SK-N-SH (cell line): ENCODE results near the gene SPAG6. TPM values are rescaled to one million over a fixed set of nuclear protein-coding genes. Genes with fewer than 3 reads are reported as not detected.
"Not testable (repeated sequence)": the region's sequence is repeated elsewhere in the genome, so short reads cannot be mapped to it uniquely, and the experiment has no call there.

ENCODE experiments used
- CTCF ChIA-PET: fragments of 300-600, 350-600 bp; formaldehyde crosslinking; extraction: SDS; loops from one replicate; lab custom pipeline; 2021; lab: Yijun Ruan, JAX
- POLR2A ChIA-PET: fragments of 350-600 bp; sonication (Branson Sonifier 250); formaldehyde crosslinking; extraction: SDS; loops from one replicate; lab custom pipeline; 2020; ENCODE audit warnings: antibody characterized with exemption, inconsistent platforms; lab: Yijun Ruan, JAX
- DNase-seq: peaks from one replicate; pipeline ENCODE4 v3.0.0; 2012
- H2AFZ ChIP-seq: fragments of 200-600 bp; sonication (generic); 2 replicates; pipeline ENCODE4 v1.8.1; 2016; ENCODE audit warnings: antibody characterized with exemption, mild to moderate bottlenecking, low read depth
- H3F3A ChIP-seq: fragments of 200-600 bp; sonication (generic); replicated peaks from 2 replicates; pipeline ENCODE3; 2016; ENCODE audit warnings: antibody characterized with exemption, mild to moderate bottlenecking; ENCODE audit not compliant: insufficient read depth
- H3K27ac ChIP-seq, 2 experiments: fragments of 200-500 bp in 1 of 2; fragments of 200-600 bp in 1 of 2; sonication (Bioruptor generic) in 1 of 2; sonication (generic), shearing (Covaris generic) in 1 of 2; 2 replicates each; pipeline versions ENCODE4 v1.5.1 to v1.6.1; 2014 to 2016; ENCODE audit warnings: low read depth in 2 of 2, inconsistent platforms in 1 of 2, low read length in 1 of 2, mild to moderate bottlenecking in 1 of 2, mixed read lengths in 1 of 2
- H3K27me3 ChIP-seq: fragments of 200-600 bp; sonication (generic), shearing (Covaris generic); 2 replicates; pipeline ENCODE4 v1.6.1; 2016; ENCODE audit warnings: mixed run types; ENCODE audit not compliant: insufficient read depth
- H3K36me3 ChIP-seq, 2 experiments: fragments of 200-500 bp in 1 of 2; fragments of 200-600 bp in 1 of 2; sonication (Bioruptor generic) in 1 of 2; sonication (generic) in 1 of 2; replicated peaks in 1 of 2; 2 replicates each; pipeline versions ENCODE3 to v1.5.1; 2014 to 2016; ENCODE audit warnings: low read length in 1 of 2, mild to moderate bottlenecking in 1 of 2; ENCODE audit not compliant: insufficient read depth in 2 of 2, control insufficient read depth in 1 of 2
- H3K4me1 ChIP-seq, 2 experiments: fragments of 200-500 bp in 1 of 2; fragments of 200-600 bp in 1 of 2; sonication (Bioruptor generic) in 1 of 2; sonication (generic), shearing (Covaris generic) in 1 of 2; 2 replicates each; pipeline versions ENCODE4 v1.5.1 to v1.6.1; 2014 to 2016; ENCODE audit warnings: low read depth in 1 of 2, low read length in 1 of 2, mixed run types in 1 of 2; ENCODE audit not compliant: insufficient read depth in 2 of 2, control insufficient read depth in 1 of 2
- H3K4me2 ChIP-seq: fragments of 200-600 bp; sonication (generic), shearing (Covaris generic); 2 replicates; pipeline ENCODE4 v1.6.1; 2017; ENCODE audit warnings: mixed run types
- H3K4me3 ChIP-seq, 2 experiments: fragments of 200-500 bp in 1 of 2; fragments of 200-600 bp in 1 of 2; sonication (Bioruptor generic) in 1 of 2; sonication (generic), shearing (Covaris generic) in 1 of 2; 2 replicates each; pipeline versions ENCODE4 v1.5.1 to v1.8.1; 2014 to 2016; ENCODE audit warnings: low read depth in 2 of 2, inconsistent platforms in 1 of 2, low read length in 1 of 2, mild to moderate bottlenecking in 1 of 2, mixed read lengths in 1 of 2, moderate library complexity in 1 of 2
- H3K79me2 ChIP-seq: fragments of 200-600 bp; sonication (generic); 2 replicates; pipeline ENCODE4 v1.8.1; 2017; ENCODE audit warnings: mild to moderate bottlenecking; ENCODE audit not compliant: insufficient read depth
- H3K9ac ChIP-seq: fragments of 200-600 bp; sonication (generic); 2 replicates; pipeline ENCODE4 v1.6.1; 2017; ENCODE audit warnings: mixed run types
- H3K9me2 ChIP-seq: fragments of 200-600 bp; sonication (generic); 2 replicates; pipeline ENCODE4 v1.6.1; 2017; ENCODE audit warnings: mixed run types
- H3K9me3 ChIP-seq: fragments of 200-600 bp; sonication (generic); 2 replicates; pipeline ENCODE4 v1.6.1; 2017; ENCODE audit warnings: mixed run types, mild to moderate bottlenecking, moderate library complexity
- H4K20me1 ChIP-seq: fragments of 200-600 bp; sonication (generic); 2 replicates; pipeline ENCODE4 v1.6.1; 2017; ENCODE audit warnings: mild to moderate bottlenecking, mixed run types; ENCODE audit not compliant: insufficient read depth
- ELF1 ChIP-seq: IDR thresholded peaks from 2 replicates; pipeline ENCODE4 v1.4.0; 2012
- EP300 ChIP-seq, 2 experiments: IDR thresholded peaks; 2 replicates each; pipeline versions ENCODE4 v1.4.0 to v1.6.1; 2012; ENCODE audit warnings: borderline replicate concordance in 1 of 2, low read depth in 1 of 2, low read length in 1 of 2
- EZH2phosphoT487 ChIP-seq: fragments of 200-600 bp; sonication (generic); IDR thresholded peaks from 2 replicates; pipeline ENCODE4 v1.6.1; 2017; ENCODE audit warnings: low read depth, mixed run types, mild to moderate bottlenecking, antibody characterized with exemption, moderate library complexity, borderline replicate concordance
- FOSL2 ChIP-seq: IDR thresholded peaks from 2 replicates; pipeline ENCODE4 v1.4.0; 2012; ENCODE audit warnings: low read depth, mild to moderate bottlenecking, moderate library complexity, borderline replicate concordance
- FOXJ3 ChIP-seq: sonication (generic); formaldehyde crosslinking; IDR thresholded peaks from 2 replicates; pipeline ENCODE4 v1.5.1; 2020; ENCODE audit warnings: mild to moderate bottlenecking, missing genetic modification reagents
- FOXM1 ChIP-seq: IDR thresholded peaks from 2 replicates; pipeline ENCODE4 v1.4.0; 2012; ENCODE audit warnings: low read depth, mild to moderate bottlenecking
- GABPA ChIP-seq: IDR thresholded peaks from 2 replicates; pipeline ENCODE4 v1.4.0; 2012; ENCODE audit warnings: low read depth, mild to moderate bottlenecking
- GATA2 ChIP-seq: sonication (generic); formaldehyde crosslinking; IDR thresholded peaks from 2 replicates; pipeline ENCODE4 v1.5.0; 2020; ENCODE audit warnings: mild to moderate bottlenecking, missing genetic modification reagents
- JUND ChIP-seq: IDR thresholded peaks from 2 replicates; pipeline ENCODE4 v1.4.0; 2012
- MEF2A ChIP-seq: IDR thresholded peaks from 2 replicates; pipeline ENCODE4 v1.4.0; 2012; ENCODE audit warnings: low read depth, borderline replicate concordance
- NFIC ChIP-seq: IDR thresholded peaks from 2 replicates; pipeline ENCODE4 v1.4.0; 2012; ENCODE audit warnings: borderline replicate concordance
- NRF1 ChIP-seq: IDR thresholded peaks from 2 replicates; pipeline ENCODE4 v1.6.1; 2012; ENCODE audit warnings: low read depth, mild to moderate bottlenecking, low read length
- PBX3 ChIP-seq: IDR thresholded peaks from 2 replicates; pipeline ENCODE4; 2012
- POLR2AphosphoS5 ChIP-seq: IDR thresholded peaks from 2 replicates; pipeline ENCODE4 v1.6.1; 2012; ENCODE audit warnings: low read depth, low read length
- RAD21 ChIP-seq: IDR thresholded peaks from 2 replicates; pipeline ENCODE4 v1.6.1; 2012; ENCODE audit warnings: mild to moderate bottlenecking, low read length
- RCOR1 ChIP-seq: fragments of 150-350 bp; IDR thresholded peaks from 2 replicates; pipeline ENCODE4 v1.6.1; 2017; ENCODE audit warnings: antibody characterized with exemption, low read length
- RXRA ChIP-seq: IDR thresholded peaks from 2 replicates; pipeline ENCODE4 v1.4.0; 2012; ENCODE audit warnings: low read depth, mild to moderate bottlenecking, borderline replicate concordance
- SIN3A ChIP-seq: IDR thresholded peaks from 2 replicates; pipeline ENCODE4 v1.6.1; 2012; ENCODE audit warnings: low read depth, mild to moderate bottlenecking, low read length, moderate library complexity, borderline replicate concordance
- TAF1 ChIP-seq: IDR thresholded peaks from 2 replicates; pipeline ENCODE4 v1.6.1; 2012; ENCODE audit warnings: low read depth, mild to moderate bottlenecking, low read length, moderate library complexity, borderline replicate concordance
- USF1 ChIP-seq: IDR thresholded peaks from 2 replicates; pipeline ENCODE4 v1.4.0; 2012; ENCODE audit warnings: low read depth, borderline replicate concordance
- USF2 ChIP-seq: fragments of 150-350 bp; IDR thresholded peaks from 2 replicates; pipeline ENCODE4 v1.6.1; 2017; ENCODE audit warnings: antibody characterized with exemption, low read length, low read depth, borderline replicate concordance
- YY1 ChIP-seq: IDR thresholded peaks from 2 replicates; pipeline ENCODE4 v1.4.0; 2012; ENCODE audit warnings: low read depth, mild to moderate bottlenecking
- WGBS: methylation state at CpG from one replicate; pipeline ENCODE4 v1.1.6; 2017; ENCODE audit warnings: low lambda C conversion rate; 5-methylcytosine and 5-hydroxymethylcytosine counted together
- polyA plus RNA-seq, 3 experiments: library from polyadenylated mRNA; depleted of rRNA; stranded (reverse); fragments of >200 nt; gene quantifications; 2 replicates each; pipeline ENCODE4 v1.2.3, GENCODE V29; 2012

Gene SPAG6
- polyA plus RNA-seq, 1 of the 3 experiments (the other 2 are of a cell fraction), result 0.77 TPM

GRCh38 chr10:22389856-22390589 lies 44.7 kb downstream of the SPAG6 start:
- H3K4me2 ChIP-seq, result no peak overlapping the region
- TF ChIP-seq MEF2A (no peak), RCOR1 (no peak)
- H3K4me3 ChIP-seq, result no peak overlapping the region
- H3K9ac ChIP-seq, result no peak overlapping the region
- no peaks in the 10 kb centered on the region for H4K20me1 ChIP-seq
- H3K9me3 ChIP-seq, result no peaks in the 10 kb centered on the region
- H3K79me2 ChIP-seq, result no peaks in the 10 kb centered on the region
- H2AFZ ChIP-seq, result no peak overlapping the region
- POLR2A ChIA-PET, result no interaction called here
- CTCF ChIA-PET, result interaction anchor here (0.6 to 1.0 kb wide), 2 partner anchors 27 to 286 kb away, joined by 3 read pairs; no protein-coding TSS in a partner anchor
- no peaks in the 10 kb centered on the region; a peak in 1 of 4 replicates for H3K4me1 ChIP-seq
- H3F3A ChIP-seq, result no peaks in the 10 kb centered on the region
- no peak for DNase-seq
- H3K27ac ChIP-seq, result no peak overlapping the region
- no peaks in the 10 kb centered on the region for H3K9me2 ChIP-seq
- no peaks in the 10 kb centered on the region for H3K36me3 ChIP-seq
- no peaks in the 10 kb centered on the region for H3K27me3 ChIP-seq
- WGBS, result 68% methylated on average over 6 of the region's 6 CpGs

GRCh38 chr10:22391600-22391999 lies 46.3 kb downstream of the SPAG6 start:
- Histone ChIP-seq H3K27me3 (no peaks in the 10 kb centered on the region), H3K9me2 (no peaks in the 10 kb centered on the region), H3K4me1 (no peaks in the 10 kb centered on the region; a peak in 1 of 4 replicates), H3K9me3 (no peaks in the 10 kb centered on the region), H3K4me2 (no peak overlapping the region), H3K27ac (no peak overlapping the region), H3F3A (no peaks in the 10 kb centered on the region), H2AFZ (no peak overlapping the region), H4K20me1 (no peaks in the 10 kb centered on the region), H3K9ac (no peak overlapping the region), H3K36me3 (no peaks in the 10 kb centered on the region), H3K79me2 (no peaks in the 10 kb centered on the region), H3K4me3 (no peak overlapping the region)
- ChIA-PET CTCF (no interaction called here), POLR2A (no interaction called here)
- 81% methylated on average over 5 of the region's 5 CpGs for WGBS
- no peak for DNase-seq
- TF ChIP-seq RXRA (no peak), USF1 (no peak), JUND (no peak), USF2 (no peak), FOSL2 (no peak), GATA2 (no peak), GABPA (no peak), POLR2AphosphoS5 (no peak), NRF1 (no peak), FOXM1 (no peak), TAF1 (no peak), PBX3 (no peak), FOXJ3 (no peak), RAD21 (no peak), SIN3A (no peak), EP300 (IDR thresholded peaks at IDR 0.05; ENCODE audit: borderline replicate concordance in 1 of 2, low read depth in 1 of 2, low read length in 1 of 2) (no peak), NFIC (no peak), YY1 (no peak), ELF1 (no peak), EZH2phosphoT487 (no peak)

- H3K9ac ChIP-seq, H3K27me3 ChIP-seq, H3K4me1 ChIP-seq, H3K9me2 ChIP-seq, H3K9me3 ChIP-seq, H4K20me1 ChIP-seq, H3K36me3 ChIP-seq, H3K4me3 ChIP-seq, H3K79me2 ChIP-seq, H3K4me2 ChIP-seq, H3F3A ChIP-seq, CTCF ChIA-PET, DNase-seq, H3K27ac ChIP-seq, POLR2A ChIA-PET, H2AFZ ChIP-seq: not testable (repeated sequence)
- WGBS, result 37% methylated on average over 2 of the region's 2 CpGs
Observed at GRCh38 chr10:22396195-22396594, 50.9 kb downstream of the SPAG6 start.
